Neuron (in vitro differentiated cells): ENCODE data around the gene KAZN.

Experiments
- H2AFZ ChIP-seq: one replicate; pipeline ENCODE4 v1.6.1; 2013; ENCODE audit warnings: low read depth, mild to moderate bottlenecking, inconsistent platforms, low read length, moderate library complexity
- H3K27me3 ChIP-seq: one replicate; pipeline ENCODE4 v1.6.1; 2013; ENCODE audit warnings: low read length; ENCODE audit not compliant: insufficient read depth
- H3K36me3 ChIP-seq: one replicate; pipeline ENCODE4 v1.6.1; 2013; ENCODE audit warnings: low read length; ENCODE audit not compliant: insufficient read depth
- H3K4me1 ChIP-seq: one replicate; pipeline ENCODE4 v1.6.1; 2013; ENCODE audit warnings: low read length; ENCODE audit not compliant: insufficient read depth
- H3K4me3 ChIP-seq: 2 replicates; pipeline ENCODE4 v1.5.1; 2013; ENCODE audit warnings: mild to moderate bottlenecking, low read length, moderate library complexity
- H3K9me3 ChIP-seq: one replicate; pipeline ENCODE4 v1.6.1; 2013; ENCODE audit warnings: low read length

The KAZN gene

DNA sequence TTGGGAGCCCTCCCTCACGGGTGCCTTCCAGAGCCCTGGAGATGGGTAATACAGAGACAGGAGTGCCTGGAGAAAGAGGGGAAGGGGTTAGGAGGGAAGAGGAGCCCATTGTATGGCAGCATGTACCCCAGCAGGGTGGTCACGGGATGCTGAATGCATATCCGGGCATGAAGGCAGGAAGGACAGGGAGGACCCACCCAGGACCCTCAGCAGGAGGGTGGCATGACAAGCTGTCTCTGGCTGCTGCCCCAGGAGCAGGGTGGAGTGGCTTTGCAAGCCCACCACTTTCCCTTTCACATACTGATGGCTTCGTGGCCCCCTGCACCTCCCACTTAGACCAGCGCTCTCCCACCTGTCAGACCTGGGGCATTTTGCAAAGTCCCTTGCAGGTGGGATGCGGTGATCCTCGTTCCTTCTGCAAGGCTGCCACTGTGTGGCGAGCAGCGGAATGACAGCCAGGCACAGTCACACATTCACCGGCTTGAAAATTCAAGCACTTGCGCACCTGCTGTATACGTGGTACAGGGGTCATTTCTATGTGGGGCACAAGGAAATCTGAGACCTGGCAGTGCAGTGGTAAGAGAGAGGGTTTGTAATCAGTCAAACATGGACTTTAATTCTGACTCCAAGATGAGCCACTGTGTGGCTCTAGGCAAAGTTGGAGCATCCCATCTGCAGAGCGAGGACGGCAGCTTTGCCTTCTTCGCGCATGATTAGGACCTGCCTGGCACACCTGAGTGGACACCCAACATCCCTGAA lies 501.8 kb downstream of the KAZN start:
- Histone ChIP-seq H3K36me3 (no peaks in the 10 kb centered on the region), H3K4me3 (no peak overlapping the region), H3K4me1 (peaks cover 13% of the 10 kb centered on the region), H2AFZ (no peak overlapping the region), H3K9me3 (peaks cover 12% of the 10 kb centered on the region), H3K27me3 (no peaks in the 10 kb centered on the region)

DNA sequence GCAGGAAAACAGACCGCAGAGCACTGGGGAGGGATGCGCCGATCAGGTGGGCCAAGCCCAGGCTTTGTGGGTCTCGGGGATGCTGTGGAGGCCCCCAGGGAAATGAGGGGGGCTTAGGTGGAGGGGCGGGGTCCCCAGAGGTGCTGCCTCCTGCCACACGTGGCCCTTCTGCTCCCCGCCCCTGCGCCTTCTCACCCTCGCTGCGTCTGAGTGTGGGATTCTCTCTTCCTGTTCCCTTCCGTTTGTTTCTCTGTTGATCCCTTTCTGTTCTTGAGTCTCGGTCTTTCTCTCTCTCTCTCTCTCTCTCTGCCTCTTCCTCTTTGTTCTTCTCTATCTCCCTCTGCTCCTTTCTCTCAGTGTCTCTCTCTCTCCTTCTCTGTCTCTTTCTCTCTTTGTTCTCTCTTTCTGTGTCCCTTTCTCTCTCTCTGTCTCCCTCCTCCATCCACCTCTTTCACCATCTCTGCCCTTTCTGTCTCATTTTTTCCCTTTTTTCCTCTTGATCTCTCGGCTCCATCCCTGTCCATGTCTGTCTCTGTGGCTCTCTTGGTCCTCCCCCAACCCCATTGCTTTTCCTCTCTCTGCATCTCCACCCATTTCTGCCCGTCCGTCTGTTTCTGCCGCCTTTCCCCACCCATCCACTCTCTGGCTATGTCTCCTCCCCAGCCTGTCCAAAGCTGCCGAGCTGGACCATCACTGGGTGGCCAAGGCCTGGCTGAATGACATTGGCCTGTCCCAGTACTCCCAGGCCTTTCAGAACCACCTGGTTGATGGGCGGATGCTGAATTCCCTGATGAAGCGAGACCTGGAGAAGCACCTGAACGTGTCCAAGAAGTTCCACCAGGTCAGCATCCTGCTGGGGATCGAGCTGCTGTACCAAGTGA lies 502.6 kb downstream of the KAZN start:
- no peaks in the 10 kb centered on the region for H3K27me3 ChIP-seq
- peaks cover 12% of the 10 kb centered on the region for H3K9me3 ChIP-seq
- no peak overlapping the region for H3K4me3 ChIP-seq
- no peak overlapping the region for H2AFZ ChIP-seq
- H3K4me1 ChIP-seq: peaks cover 13% of the 10 kb centered on the region
- H3K36me3 ChIP-seq: no peaks in the 10 kb centered on the region

DNA sequence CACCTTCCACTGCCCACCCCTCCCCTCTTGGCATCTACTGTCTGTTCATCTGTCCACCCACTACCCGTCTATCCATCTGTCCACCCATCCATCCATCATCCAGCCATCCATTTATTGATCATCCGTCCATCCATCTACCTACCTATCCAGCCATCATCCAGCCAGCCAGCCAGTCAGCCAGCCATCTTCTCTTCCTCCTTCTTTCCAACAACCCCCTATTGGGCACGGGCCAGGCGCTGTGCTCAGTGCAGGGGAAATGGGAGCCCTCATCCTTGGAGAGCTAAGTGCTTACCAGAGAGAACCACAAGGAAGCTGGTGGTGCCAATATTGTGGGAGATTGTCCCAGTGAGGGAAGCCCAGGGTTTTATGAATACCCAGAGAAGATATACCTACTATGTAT lies 503.3 kb downstream of the KAZN start:
- Histone ChIP-seq H3K4me1 (peaks cover 13% of the 10 kb centered on the region), H2AFZ (no peak overlapping the region), H3K36me3 (no peaks in the 10 kb centered on the region), H3K9me3 (peaks cover 12% of the 10 kb centered on the region), H3K4me3 (no peak overlapping the region), H3K27me3 (no peaks in the 10 kb centered on the region)

DNA sequence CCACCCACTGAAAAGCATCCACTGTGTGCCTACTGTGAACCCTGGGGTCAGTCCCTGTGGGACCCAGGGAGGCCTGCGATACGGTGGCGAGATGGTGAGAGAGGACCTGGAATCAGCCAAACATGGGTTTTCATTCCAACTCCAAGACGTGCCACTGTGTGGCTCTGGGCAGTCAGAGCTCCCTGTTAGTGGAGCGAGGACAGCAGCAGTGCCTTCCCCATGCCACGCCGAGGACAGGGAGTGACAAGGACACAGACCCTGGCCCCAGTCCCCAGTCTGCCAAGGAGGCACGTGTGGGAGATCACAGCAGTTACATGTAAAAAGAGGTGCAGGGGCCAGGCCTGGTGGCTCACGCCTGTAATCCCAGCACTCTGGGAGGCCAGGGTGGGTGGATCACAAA lies 504.2 kb downstream of the KAZN start:
- peaks cover 12% of the 10 kb centered on the region for H3K9me3 ChIP-seq
- H3K4me1 ChIP-seq: peaks cover 14% of the 10 kb centered on the region
- H2AFZ ChIP-seq: no peak overlapping the region
- no peak overlapping the region for H3K4me3 ChIP-seq
- no peaks in the 10 kb centered on the region for H3K27me3 ChIP-seq
- no peaks in the 10 kb centered on the region for H3K36me3 ChIP-seq

DNA sequence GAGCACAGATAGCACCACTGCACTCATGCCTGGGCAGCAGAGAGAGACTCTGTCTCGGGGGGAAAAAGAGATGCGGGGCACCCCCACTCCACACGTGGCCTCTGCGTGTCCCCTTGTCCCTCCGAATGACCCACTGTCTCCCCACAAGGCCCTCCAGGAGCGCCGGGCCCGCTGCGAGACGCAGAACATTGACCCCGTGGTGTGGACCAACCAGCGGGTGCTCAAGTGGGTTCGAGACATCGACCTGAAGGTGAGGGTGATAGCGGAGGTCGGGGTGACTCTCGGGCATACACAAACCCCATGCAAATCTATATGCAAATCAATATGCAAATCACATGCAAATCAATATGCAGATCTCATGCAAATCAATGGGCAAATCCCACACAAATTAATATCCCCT lies 504.7 kb downstream of the KAZN start:
- no peaks in the 10 kb centered on the region for H3K27me3 ChIP-seq
- H3K4me3 ChIP-seq: no peak overlapping the region
- no peaks in the 10 kb centered on the region for H3K36me3 ChIP-seq
- H3K4me1 ChIP-seq: peaks cover 17% of the 10 kb centered on the region
- peaks cover 12% of the 10 kb centered on the region for H3K9me3 ChIP-seq
- H2AFZ ChIP-seq: no peak overlapping the region

DNA sequence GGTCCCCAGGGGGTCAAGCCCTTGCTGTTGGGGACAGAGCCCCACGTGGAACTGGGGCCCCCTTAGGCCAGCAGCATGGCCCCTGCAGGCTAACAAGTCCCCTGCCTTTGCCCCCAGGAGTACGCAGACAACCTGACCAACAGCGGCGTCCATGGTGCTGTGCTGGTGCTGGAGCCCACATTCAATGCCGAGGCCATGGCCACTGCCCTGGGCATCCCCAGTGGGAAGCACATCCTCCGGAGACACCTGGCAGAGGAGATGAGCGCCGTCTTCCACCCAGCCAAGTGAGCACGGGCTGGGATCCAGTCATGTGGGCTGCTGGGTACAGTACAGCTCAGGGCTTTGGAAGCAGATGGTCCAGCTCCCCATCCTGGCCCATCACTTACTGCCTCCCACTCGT lies 505.4 kb downstream of the KAZN start:
- Histone ChIP-seq H3K9me3 (peaks cover 12% of the 10 kb centered on the region), H2AFZ (no peak overlapping the region)

DNA sequence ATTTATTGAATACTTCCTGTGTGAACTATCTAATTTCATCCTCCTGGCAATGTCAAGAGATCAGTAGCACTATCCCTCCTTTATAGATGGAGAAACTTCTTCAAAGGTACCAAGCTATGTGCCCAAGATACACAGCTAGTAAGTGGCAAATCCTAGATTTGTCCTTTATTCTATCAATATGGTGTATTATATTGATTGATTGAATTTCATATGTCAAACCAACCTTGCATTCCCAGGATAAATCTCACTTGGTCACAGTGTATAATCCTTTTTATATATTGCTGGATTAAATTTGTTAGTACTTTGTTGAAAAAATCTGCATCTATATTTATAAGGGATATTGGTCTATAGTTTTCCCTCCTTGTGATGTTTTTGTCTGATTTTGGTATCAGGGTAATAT lies 506.3 kb downstream of the KAZN start:
- Histone ChIP-seq H3K4me3 (no peak overlapping the region), H3K9me3 (peaks cover 12% of the 10 kb centered on the region), H3K36me3 (no peaks in the 10 kb centered on the region), H2AFZ (no peak overlapping the region), H3K27me3 (no peaks in the 10 kb centered on the region), H3K4me1 (peaks cover 16% of the 10 kb centered on the region)

More for the DNA sequence above, 505.4 kb downstream of the KAZN start:
- H3K4me3 ChIP-seq: no peak overlapping the region
- peaks cover 20% of the 10 kb centered on the region for H3K4me1 ChIP-seq
- no peaks in the 10 kb centered on the region for H3K27me3 ChIP-seq
- H3K36me3 ChIP-seq: no peaks in the 10 kb centered on the region

DNA sequence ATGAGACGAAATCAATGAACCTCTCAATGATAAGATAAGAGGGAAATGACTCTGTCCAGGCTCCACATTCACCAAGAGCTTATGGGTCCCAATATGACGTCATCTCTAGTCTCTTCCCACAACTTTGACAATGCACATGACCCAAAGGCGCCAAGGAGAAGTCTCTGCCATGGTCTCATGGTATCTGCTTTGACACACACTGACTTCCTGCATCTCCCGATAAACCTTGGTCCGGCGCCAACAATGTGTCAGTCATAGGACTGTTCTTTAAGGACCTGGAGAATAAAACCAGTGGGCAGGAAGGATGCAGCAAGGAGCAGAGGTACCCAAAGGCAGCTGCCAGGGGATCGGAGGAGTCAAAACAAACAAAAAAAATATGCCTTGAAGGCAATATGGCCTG lies 508.1 kb downstream of the KAZN start:
- H2AFZ ChIP-seq: no peak overlapping the region
- peaks cover 12% of the 10 kb centered on the region for H3K9me3 ChIP-seq

DNA sequence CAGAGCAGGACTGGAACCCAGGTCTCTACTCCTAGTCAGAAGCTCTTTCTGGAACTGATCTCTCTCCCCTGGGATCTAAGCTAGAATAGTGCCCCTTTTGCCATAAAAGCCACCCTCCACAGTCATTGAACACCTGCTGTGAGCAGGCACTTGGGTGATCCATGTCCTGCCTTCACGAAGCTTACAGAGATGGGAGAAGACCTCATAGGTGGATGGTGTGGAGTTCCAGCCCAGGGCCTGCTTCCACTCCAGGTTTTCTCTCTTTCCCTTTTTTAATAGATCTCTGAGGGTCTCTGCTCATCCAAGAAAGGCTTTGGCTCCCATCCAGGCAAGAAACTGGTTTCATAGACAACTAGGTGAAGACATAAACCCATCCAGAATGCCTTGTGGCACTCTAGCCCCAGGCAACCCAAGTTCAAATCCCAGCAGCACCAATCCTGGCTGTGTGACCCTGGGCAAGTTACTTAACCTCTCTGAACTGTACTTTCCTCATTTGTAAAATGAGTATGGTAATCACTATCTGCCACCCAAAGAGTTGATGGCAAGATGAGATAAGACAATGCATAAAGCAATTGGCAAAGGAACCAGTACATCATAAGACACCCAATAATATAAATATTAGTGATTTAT lies 508.7 kb downstream of the KAZN start:
- H3K9me3 ChIP-seq: peaks cover 12% of the 10 kb centered on the region
- H3K4me1 ChIP-seq: peaks cover 15% of the 10 kb centered on the region
- H3K4me3 ChIP-seq: no peak overlapping the region

More for the DNA sequence above, 508.1 kb downstream of the KAZN start:
- Histone ChIP-seq H3K4me3 (no peak overlapping the region), H3K36me3 (no peaks in the 10 kb centered on the region), H3K4me1 (peaks cover 12% of the 10 kb centered on the region), H3K27me3 (no peaks in the 10 kb centered on the region)

DNA sequence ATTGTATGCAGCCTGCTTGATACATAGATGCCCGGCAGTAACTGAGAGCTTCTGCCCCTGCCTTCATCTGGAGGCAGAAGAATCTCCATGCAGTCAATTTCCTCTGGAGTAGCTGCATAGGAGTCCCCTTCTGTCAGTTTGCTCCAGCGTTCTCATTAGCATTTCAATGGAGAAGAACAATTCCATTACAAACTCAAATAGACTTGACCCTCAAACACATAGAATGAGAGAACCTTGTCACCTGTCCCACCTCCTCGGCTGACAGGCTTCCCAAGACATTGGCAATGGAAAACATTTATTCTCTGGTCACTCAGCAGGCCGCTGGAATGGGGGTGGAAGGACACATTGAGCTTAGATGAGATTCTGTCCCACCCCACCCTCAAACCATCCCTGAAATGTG lies 509.4 kb downstream of the KAZN start:
- Histone ChIP-seq H3K27me3 (no peaks in the 10 kb centered on the region), H2AFZ (no peak overlapping the region), H3K36me3 (no peaks in the 10 kb centered on the region), H3K4me1 (peaks cover 18% of the 10 kb centered on the region), H3K9me3 (peaks cover 12% of the 10 kb centered on the region), H3K4me3 (no peak overlapping the region)

More for the DNA sequence above, 508.7 kb downstream of the KAZN start:
- Histone ChIP-seq H3K27me3 (no peaks in the 10 kb centered on the region), H2AFZ (no peak overlapping the region), H3K36me3 (no peaks in the 10 kb centered on the region)

DNA sequence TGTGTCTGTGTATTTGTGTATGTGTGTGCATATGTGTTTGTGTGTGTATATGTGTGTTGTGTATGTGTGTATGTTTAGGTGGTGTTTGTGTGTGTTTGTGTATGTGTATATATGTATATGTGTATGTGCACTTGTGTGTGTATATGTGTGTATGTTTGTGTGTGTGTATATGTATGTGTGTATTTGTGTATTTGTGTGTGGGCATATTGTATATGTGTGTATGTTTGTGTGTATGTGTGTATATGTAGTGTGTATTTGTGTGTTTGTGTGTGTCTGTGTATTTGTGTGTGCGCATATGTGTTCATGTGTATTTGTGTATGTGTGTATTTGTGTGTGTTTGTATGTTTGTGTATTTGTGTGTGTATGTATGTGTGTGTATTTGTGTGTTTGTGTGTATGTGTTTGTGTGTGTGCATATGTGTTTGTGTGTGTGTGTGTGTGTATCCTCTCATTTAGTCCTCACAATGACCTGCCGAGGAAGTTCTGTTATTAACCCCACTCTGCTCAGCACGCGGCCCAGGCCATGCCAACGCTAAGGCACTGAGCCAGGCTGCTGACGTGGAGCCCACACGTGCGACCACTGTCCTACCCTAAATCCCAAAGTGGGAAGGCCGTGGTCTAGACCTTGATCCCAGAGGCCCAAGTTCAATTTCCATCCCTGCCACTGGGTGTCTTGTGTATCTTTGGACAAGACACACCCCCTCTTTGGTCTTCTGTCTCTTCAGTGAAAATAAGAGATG lies 511.8 kb downstream of the KAZN start:
- no peaks in the 10 kb centered on the region for H3K27me3 ChIP-seq
- peaks cover 18% of the 10 kb centered on the region for H3K4me1 ChIP-seq
- no peak overlapping the region for H3K4me3 ChIP-seq
- H3K36me3 ChIP-seq: no peaks in the 10 kb centered on the region
- H2AFZ ChIP-seq: no peak overlapping the region
- no peaks in the 10 kb centered on the region for H3K9me3 ChIP-seq

DNA sequence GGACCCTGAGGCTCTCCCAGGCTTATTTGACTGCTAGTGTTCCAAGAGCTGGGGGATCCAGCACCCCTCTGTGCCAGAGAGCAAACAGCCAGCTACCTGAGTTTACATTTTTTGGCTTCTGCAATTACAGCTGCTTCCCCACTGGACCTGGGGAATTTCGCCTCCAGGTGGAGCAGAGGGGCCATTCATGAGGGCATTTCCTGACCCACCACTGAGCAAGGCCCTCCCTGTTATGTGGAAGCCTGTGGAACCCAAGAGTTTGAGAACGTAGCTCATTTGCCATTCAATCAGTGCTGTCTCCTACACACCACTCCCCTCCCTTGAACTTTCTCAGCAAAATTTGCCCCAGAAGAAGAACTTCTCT lies 512.4 kb downstream of the KAZN start:
- Histone ChIP-seq H3K27me3 (no peaks in the 10 kb centered on the region), H3K4me3 (no peak overlapping the region), H3K36me3 (no peaks in the 10 kb centered on the region), H3K9me3 (no peaks in the 10 kb centered on the region), H3K4me1 (peaks cover 18% of the 10 kb centered on the region), H2AFZ (no peak overlapping the region)
